ENCODE results near the gene NRXN3. TPM values are rescaled to one million over a fixed set of nuclear protein-coding genes. Genes with fewer than 3 reads are reported as not detected.

Gene NRXN3
- total RNA-seq, 1 donor from 2014 or later, result 19.8 TPM

DNA sequence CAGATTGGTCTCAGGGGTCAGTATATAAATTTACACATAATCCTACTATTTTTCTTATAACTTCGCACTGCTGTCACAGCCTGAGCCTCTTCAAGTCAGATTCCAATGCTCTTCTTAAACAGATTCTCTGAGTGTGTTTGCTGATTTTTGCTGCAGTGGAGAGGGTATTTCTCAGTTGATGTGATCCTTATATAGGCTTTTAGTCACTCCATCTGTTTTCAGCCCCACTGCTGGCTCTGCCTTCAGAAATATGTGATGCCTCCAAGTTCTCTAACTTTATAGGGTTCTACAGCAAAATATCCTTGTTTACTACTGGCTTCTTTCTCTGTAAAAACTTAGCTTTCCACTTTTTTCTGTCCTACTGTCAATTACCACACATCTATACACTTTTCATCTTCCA, 702.7 kb downstream of the NRXN3 start:
- Mint-ChIP-seq H3K27ac (no peak overlapping the region), H3K4me3 (no peak overlapping the region), H3K36me3 (no peaks in the 10 kb centered on the region), H3K27me3 (peaks cover 10% of the 10 kb centered on the region), H3K9me3 (no peaks in the 10 kb centered on the region), H3K4me1 (ENCODE audit: unreplicated experiment) (no peaks in the 10 kb centered on the region)
- no peak for DNase-seq (ENCODE audit: extremely low spot score, unreplicated experiment)
- TF ChIP-seq, protein P1, sequence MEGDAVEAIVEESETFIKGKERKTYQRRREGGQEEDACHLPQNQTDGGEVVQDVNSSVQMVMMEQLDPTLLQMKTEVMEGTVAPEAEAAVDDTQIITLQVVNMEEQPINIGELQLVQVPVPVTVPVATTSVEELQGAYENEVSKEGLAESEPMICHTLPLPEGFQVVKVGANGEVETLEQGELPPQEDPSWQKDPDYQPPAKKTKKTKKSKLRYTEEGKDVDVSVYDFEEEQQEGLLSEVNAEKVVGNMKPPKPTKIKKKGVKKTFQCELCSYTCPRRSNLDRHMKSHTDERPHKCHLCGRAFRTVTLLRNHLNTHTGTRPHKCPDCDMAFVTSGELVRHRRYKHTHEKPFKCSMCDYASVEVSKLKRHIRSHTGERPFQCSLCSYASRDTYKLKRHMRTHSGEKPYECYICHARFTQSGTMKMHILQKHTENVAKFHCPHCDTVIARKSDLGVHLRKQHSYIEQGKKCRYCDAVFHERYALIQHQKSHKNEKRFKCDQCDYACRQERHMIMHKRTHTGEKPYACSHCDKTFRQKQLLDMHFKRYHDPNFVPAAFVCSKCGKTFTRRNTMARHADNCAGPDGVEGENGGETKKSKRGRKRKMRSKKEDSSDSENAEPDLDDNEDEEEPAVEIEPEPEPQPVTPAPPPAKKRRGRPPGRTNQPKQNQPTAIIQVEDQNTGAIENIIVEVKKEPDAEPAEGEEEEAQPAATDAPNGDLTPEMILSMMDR (conservative IDR thresholded peaks at IDR 0.05), result no peak

DNA sequence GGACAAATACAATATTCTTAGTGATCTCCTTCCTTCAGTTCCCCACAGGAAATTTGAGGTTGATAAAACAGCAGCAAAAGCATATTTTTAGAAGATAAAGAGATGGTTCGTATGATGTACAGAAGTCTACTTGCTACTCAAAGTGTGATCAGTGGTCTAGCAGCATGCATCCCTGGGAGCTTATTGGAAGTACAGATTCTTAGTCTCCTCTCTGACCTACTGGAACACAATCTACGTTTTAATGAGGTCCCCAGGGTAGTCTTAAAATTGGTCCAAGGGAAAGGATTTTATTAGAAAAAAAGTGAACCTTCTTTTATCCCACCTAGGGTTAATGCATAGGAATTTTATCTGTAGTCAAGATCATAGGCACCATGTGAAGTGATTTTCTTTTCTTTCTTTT, 703.4 kb downstream of the NRXN3 start:
- Mint-ChIP-seq H3K27ac (no peak overlapping the region), H3K36me3 (no peaks in the 10 kb centered on the region), H3K4me1 (ENCODE audit: unreplicated experiment) (no peaks in the 10 kb centered on the region), H3K4me3 (no peak overlapping the region), H3K27me3 (peaks cover 10% of the 10 kb centered on the region), H3K9me3 (no peaks in the 10 kb centered on the region)
- TF ChIP-seq, protein P1 (conservative IDR thresholded peaks at IDR 0.05), result no peak
- no peak for DNase-seq (ENCODE audit: extremely low spot score, unreplicated experiment)

DNA sequence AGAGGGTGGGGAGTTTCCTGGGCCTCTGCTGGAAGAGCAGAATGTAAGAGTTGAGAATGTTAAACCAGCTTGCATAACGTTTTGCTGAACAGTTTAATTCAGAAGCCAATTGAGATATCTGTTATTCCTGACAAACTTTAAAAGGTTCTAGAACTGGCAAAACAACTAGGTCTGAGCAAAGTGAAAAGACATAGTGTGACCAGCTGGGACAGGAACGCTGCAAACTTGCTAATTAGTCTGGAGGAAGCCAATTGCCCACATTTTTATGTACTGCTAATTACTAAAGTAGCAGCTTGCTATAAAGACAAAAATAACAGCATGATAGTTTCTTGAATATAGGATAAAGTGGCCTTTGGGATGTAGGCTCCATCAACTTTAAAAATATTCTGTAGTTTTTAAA, 704.9 kb downstream of the NRXN3 start:
- TF ChIP-seq, protein P1 (conservative IDR thresholded peaks at IDR 0.05), result no peak
- H3K27me3 Mint-ChIP-seq, result peaks cover 10% of the 10 kb centered on the region
- no peaks in the 10 kb centered on the region for H3K36me3 Mint-ChIP-seq
- H3K9me3 Mint-ChIP-seq, result no peaks in the 10 kb centered on the region
- H3K4me3 Mint-ChIP-seq, result no peak overlapping the region
- H3K4me1 Mint-ChIP-seq (ENCODE audit: unreplicated experiment), result no peaks in the 10 kb centered on the region
- H3K27ac Mint-ChIP-seq, result no peak overlapping the region
- no peak for DNase-seq (ENCODE audit: extremely low spot score, unreplicated experiment)

DNA sequence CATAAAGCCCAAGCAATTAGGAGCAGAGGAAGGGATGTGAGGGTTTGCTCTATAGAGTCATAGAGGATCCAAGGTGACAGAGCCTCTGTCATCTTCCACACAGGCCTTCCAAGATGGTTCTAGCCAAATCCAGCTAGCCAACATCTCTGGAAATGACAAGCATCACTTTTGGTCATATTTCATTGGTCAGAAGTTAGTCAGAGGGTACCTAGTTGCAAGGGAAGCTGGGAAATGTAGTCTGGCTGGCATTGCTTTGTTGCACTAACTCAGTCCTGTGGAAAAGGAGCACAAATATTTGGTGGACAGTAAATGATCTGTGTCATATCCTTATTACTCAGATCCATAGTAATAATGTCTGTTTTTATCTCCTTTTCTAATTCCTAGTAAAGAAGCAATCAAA, 715.7 kb downstream of the NRXN3 start:
- no peak overlapping the region for H3K4me3 Mint-ChIP-seq
- TF ChIP-seq, protein P1 (conservative IDR thresholded peaks at IDR 0.05), result no peak
- no peaks in the 10 kb centered on the region for H3K4me1 Mint-ChIP-seq (ENCODE audit: unreplicated experiment)
- no peaks in the 10 kb centered on the region for H3K9me3 Mint-ChIP-seq
- H3K27me3 Mint-ChIP-seq, result peaks cover 7% of the 10 kb centered on the region
- H3K27ac Mint-ChIP-seq, result no peak overlapping the region
- DNase-seq (ENCODE audit: extremely low spot score, unreplicated experiment), result no peak
- H3K36me3 Mint-ChIP-seq, result no peaks in the 10 kb centered on the region

DNA sequence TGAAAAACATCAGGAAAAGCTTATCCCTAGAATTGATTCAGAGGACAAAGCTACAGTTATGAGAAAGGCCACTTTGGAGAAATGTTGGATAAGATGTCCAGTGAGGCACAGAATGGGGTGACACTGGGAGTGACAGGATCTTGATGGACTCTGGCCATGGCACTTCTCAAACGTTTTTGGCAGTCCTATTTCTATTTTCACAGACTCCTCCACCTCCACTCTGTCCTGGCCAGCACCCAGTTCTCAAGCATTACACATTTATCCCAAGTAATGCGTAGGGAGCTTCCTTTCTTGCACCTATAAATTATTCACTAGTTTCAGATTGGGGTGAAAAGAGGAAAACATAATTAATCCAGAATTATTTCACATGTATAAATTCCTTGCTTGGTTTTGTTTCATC, 727.3 kb downstream of the NRXN3 start:
- Mint-ChIP-seq H3K27ac (no peak overlapping the region), H3K36me3 (no peaks in the 10 kb centered on the region), H3K4me1 (ENCODE audit: unreplicated experiment) (no peaks in the 10 kb centered on the region), H3K4me3 (no peak overlapping the region), H3K27me3 (peaks cover 12% of the 10 kb centered on the region), H3K9me3 (no peaks in the 10 kb centered on the region)
- DNase-seq (ENCODE audit: extremely low spot score, unreplicated experiment), result no peak
- TF ChIP-seq, protein P1 (conservative IDR thresholded peaks at IDR 0.05), result no peak

DNA sequence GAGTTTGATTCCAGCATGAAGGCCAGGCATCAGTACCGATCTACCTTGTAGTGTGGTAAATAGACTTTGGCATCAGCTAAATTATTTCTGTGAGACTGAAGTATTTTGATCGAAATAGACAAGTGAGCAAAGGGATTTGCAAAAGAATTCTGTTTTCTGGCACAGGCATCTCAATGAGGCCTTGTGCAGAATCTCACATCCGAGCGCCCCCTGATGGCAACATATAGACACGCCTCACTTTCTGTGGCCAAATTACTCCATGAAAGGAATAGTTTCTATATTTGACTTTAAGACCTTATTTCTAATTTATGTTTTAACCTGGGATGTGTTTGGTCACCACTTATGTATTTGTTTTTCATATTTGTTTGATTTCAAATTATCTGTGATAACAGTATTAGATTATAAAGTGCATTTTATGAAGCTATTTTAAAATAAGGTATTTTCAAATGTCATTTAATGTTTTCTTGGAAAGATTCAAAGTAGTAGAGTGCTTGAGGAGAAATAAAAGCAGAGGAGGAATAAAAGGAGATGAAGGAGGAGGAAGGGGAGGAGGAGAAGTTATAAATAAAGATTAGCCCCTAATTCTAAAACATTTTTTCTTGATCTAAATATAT, 731.9 kb downstream of the NRXN3 start:
- H3K4me3 Mint-ChIP-seq, result no peak overlapping the region
- DNase-seq (ENCODE audit: extremely low spot score, unreplicated experiment), result no peak

More for the DNA sequence above, 731.9 kb downstream of the NRXN3 start:
- Mint-ChIP-seq H3K36me3 (no peaks in the 10 kb centered on the region), H3K9me3 (no peaks in the 10 kb centered on the region), H3K4me1 (ENCODE audit: unreplicated experiment) (no peaks in the 10 kb centered on the region), H3K27me3 (peaks cover 16% of the 10 kb centered on the region), H3K27ac (no peak overlapping the region)
- TF ChIP-seq, protein P1 (conservative IDR thresholded peaks at IDR 0.05), result peak; percentile 86
